Sigmoid colon (tissue), 4 donors: Measurements from ENCODE around the gene SET.

Experiments
- POLR2AphosphoS5 ChIP-seq, 4 donors: sonication (generic); formaldehyde crosslinking; IDR thresholded peaks; one replicate each; pipeline ENCODE4 v1.6.1; 2017; ENCODE audit warnings: antibody characterized with exemption in 4 of 4
- TF ChIP-seq, protein P1 (sequence below), 4 experiments: fragments of 450-650 bp in 3 of 4; fragments of 200-600 bp in 1 of 4; IDR thresholded peaks; one replicate each; pipeline ENCODE4 v1.5.1; 2016 to 2019; ENCODE audit warnings: antibody characterized with exemption in 4 of 4, mild to moderate bottlenecking in 3 of 4, moderate library complexity in 2 of 4

DNA sequence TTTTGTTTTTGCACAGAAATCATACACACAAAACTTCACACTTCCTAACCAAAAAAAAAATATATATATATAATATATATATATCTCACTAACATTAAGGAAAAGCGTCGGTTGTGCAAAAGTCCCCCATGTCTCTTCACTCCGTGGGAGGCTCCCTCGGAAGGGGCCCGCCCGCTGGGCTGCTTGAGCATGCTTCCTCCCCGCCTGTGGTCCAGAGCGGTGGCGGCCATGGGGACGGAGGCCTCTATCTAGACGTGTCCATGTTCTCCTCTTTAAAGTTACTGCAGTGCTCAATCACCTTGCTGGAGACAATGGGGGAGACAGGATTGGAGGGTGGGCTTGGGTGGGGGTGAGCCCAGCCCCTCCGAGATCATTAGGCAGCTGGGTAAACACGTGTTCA lies 42.1 kb downstream of the SET start:
- TF ChIP-seq POLR2AphosphoS5 (IDR thresholded peaks at IDR 0.05): no peak
- TF ChIP-seq, protein P1, sequence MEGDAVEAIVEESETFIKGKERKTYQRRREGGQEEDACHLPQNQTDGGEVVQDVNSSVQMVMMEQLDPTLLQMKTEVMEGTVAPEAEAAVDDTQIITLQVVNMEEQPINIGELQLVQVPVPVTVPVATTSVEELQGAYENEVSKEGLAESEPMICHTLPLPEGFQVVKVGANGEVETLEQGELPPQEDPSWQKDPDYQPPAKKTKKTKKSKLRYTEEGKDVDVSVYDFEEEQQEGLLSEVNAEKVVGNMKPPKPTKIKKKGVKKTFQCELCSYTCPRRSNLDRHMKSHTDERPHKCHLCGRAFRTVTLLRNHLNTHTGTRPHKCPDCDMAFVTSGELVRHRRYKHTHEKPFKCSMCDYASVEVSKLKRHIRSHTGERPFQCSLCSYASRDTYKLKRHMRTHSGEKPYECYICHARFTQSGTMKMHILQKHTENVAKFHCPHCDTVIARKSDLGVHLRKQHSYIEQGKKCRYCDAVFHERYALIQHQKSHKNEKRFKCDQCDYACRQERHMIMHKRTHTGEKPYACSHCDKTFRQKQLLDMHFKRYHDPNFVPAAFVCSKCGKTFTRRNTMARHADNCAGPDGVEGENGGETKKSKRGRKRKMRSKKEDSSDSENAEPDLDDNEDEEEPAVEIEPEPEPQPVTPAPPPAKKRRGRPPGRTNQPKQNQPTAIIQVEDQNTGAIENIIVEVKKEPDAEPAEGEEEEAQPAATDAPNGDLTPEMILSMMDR (IDR thresholded peaks at IDR 0.05): no peak
